ENCODE measurements around the gene KCNIP2.
"Not testable (repeated sequence)": the region's sequence is repeated elsewhere in the genome, so short reads cannot be mapped to it uniquely, and the experiment has no call there.

- not testable (repeated sequence) for TF ChIP-seq CTCF (conservative IDR thresholded peaks at IDR 0.05 in 1 of 2, IDR thresholded peaks at IDR 0.05 in 1 of 2; ENCODE audit: low read depth in 1 of 2, low read length in 2 of 2); EZH2 (IDR thresholded peaks at IDR 0.05; ENCODE audit: low read length, missing control alignments)
Measured at GRCh38 chr10:101789231-101789630, 54.4 kb downstream of the KCNIP2 start.

Data from fibroblast of lung (primary cell).